Hematopoietic multipotent progenitor cell (in vitro differentiated cells): ENCODE results near the gene HSPA1L. TPM values are rescaled to one million over a fixed set of nuclear protein-coding genes. Genes with fewer than 3 reads are reported as not detected.

Experiments
- DNase-seq, 3 donors: peaks; one replicate each; pipeline ENCODE4 v3.0.0-alpha.2; 2011 to 2015; ENCODE audit warnings: low read depth in 2 of 3, low spot score in 2 of 3
- small RNA-seq: library from RNA; depleted of rRNA; stranded (forward); fragments of <200 nt; gene quantifications from one replicate; pipeline ENCODE3, GENCODE V24; 2012
- total RNA-seq: library from RNA; depleted of rRNA; stranded (reverse); fragments of >200 nt; gene quantifications from one replicate; pipeline ENCODE4 v1.2.3, GENCODE V29; 2012

HSPA1L gene
- total RNA-seq, 1 donor: 1.9 TPM

GRCh38 chr6:31768363-31769257 lies 46.5 kb downstream of the HSPA1L start:
- DNase-seq: no peak

GRCh38 chr6:31767096-31767645 lies 47.9 kb downstream of the HSPA1L start:
- no peak for DNase-seq

GRCh38 chr6:31765910-31766794 lies 48.9 kb downstream of the HSPA1L start:
- DNase-seq: no peak

GRCh38 chr6:31765559-31765909 lies 49.5 kb downstream of the HSPA1L start:
- no peak for DNase-seq

GRCh38 chr6:31764198-31764597 lies 50.9 kb downstream of the HSPA1L start:
- no peak for DNase-seq

- DNase-seq: no peak
These were observed 51.5 kb downstream of the HSPA1L start for GRCh38 chr6:31763619-31763940.

GRCh38 chr6:31762878-31763618 lies 52.0 kb downstream of the HSPA1L start:
- no peak for DNase-seq

- no peak for DNase-seq
These were observed 52.7 kb downstream of the HSPA1L start, which contains the start of gene SAPCD1 for GRCh38 chr6:31762356-31762755. SAPCD1 (plus strand) TSS chr6:31762656; CDS start chr6:31763055, 399 bp downstream.

- DNase-seq: no peak
These were observed 53.7 kb downstream of the HSPA1L start for GRCh38 chr6:31761343-31761742.

- DNase-seq: no peak
These were observed 54.3 kb downstream of the HSPA1L start for GRCh38 chr6:31760790-31761189.

Small RNA genes lying within 50 kb of the gene (small RNA-seq; reads per million reads assigned to genes)
- gene MSH5-SAPCD1 (not detected), gene RF00019 (not detected), gene SAPCD1 (not detected), gene SNORD48 (19.5 reads per million, percentile 94 among the genes with 10 or more reads in this experiment), gene SNORD52 (not detected)

Other genes starting within 250 kb of the HSPA1L start
- gene LTA, start 243.0 kb downstream of the HSPA1L start, total RNA-seq: under 0.01 TPM
- gene TNF, start 239.7 kb downstream of the HSPA1L start, total RNA-seq: 0.27 TPM
- 31.0 TPM for gene LTB, start 232.9 kb downstream of the HSPA1L start, total RNA-seq
- 74.9 TPM for gene LST1, start 229.0 kb downstream of the HSPA1L start, total RNA-seq
- gene NCR3, start 222.3 kb downstream of the HSPA1L start, total RNA-seq: 0.27 TPM
- gene AIF1, start 200.0 kb downstream of the HSPA1L start, total RNA-seq: 66.8 TPM
- gene PRRC2A, start 194.6 kb downstream of the HSPA1L start, total RNA-seq: 117 TPM
- 172 TPM for gene BAG6, start 162.6 kb downstream of the HSPA1L start, total RNA-seq
- 3.8 TPM for gene APOM, start 159.4 kb downstream of the HSPA1L start, total RNA-seq
- 19.1 TPM for gene C6orf47, start 154.5 kb downstream of the HSPA1L start, total RNA-seq
- 16.2 TPM for gene GPANK1, start 150.3 kb downstream of the HSPA1L start, total RNA-seq
- 232 TPM for gene CSNK2B, start 149.2 kb downstream of the HSPA1L start, total RNA-seq
- 7.8 TPM for gene LY6G5B, start 145.3 kb downstream of the HSPA1L start, total RNA-seq
- gene LY6G5C, start 134.2 kb downstream of the HSPA1L start, total RNA-seq: 3.5 TPM
- gene ABHD16A, start 112.0 kb downstream of the HSPA1L start, total RNA-seq: 75.4 TPM
- gene LY6G6F, start 108.4 kb downstream of the HSPA1L start, total RNA-seq: 0.54 TPM
- 1.6 TPM for gene LY6G6D, start 99.9 kb downstream of the HSPA1L start, total RNA-seq
- gene LY6G6C, start 93.5 kb downstream of the HSPA1L start, total RNA-seq: 0.54 TPM
- gene MPIG6B, start 91.9 kb downstream of the HSPA1L start, total RNA-seq: 7.8 TPM
- 223 TPM for gene DDAH2, start 86.0 kb downstream of the HSPA1L start, total RNA-seq
- gene CLIC1, start 78.8 kb downstream of the HSPA1L start, total RNA-seq: 794 TPM
- gene MSH5, start 75.3 kb downstream of the HSPA1L start, total RNA-seq: 32.3 TPM
- gene SAPCD1, start 52.6 kb downstream of the HSPA1L start, total RNA-seq: 0.27 TPM
- gene VWA7, start 38.0 kb downstream of the HSPA1L start, total RNA-seq: 2.4 TPM
- 52.0 TPM for gene VARS1, start 19.5 kb downstream of the HSPA1L start, total RNA-seq
- 70.6 TPM for gene LSM2, start 8.3 kb downstream of the HSPA1L start, total RNA-seq
- 358 TPM for gene HSPA1A, start 260 bp upstream of the HSPA1L start, total RNA-seq
- 303 TPM for gene HSPA1B, start 12.5 kb upstream of the HSPA1L start, total RNA-seq
- gene NEU1, start 47.5 kb upstream of the HSPA1L start, total RNA-seq: 51.7 TPM
- 0.81 TPM for gene SLC44A4, start 63.7 kb upstream of the HSPA1L start, total RNA-seq
- 128 TPM for gene EHMT2, start 82.4 kb upstream of the HSPA1L start, total RNA-seq
- gene ZBTB12, start 86.8 kb upstream of the HSPA1L start, total RNA-seq: 8.9 TPM
- gene C2, start 112.4 kb upstream of the HSPA1L start, total RNA-seq: 0.54 TPM
- 0.54 TPM for gene CFB, start 130.8 kb upstream of the HSPA1L start, total RNA-seq
- 44.7 TPM for gene NELFE, start 143.7 kb upstream of the HSPA1L start, total RNA-seq
- gene SKIC2, start 143.9 kb upstream of the HSPA1L start, total RNA-seq: 62.7 TPM
- gene DXO, start 156.9 kb upstream of the HSPA1L start, total RNA-seq: 36.4 TPM
- 5.9 TPM for gene C4A, start 166.8 kb upstream of the HSPA1L start, total RNA-seq
- 4.6 TPM for gene C4B, start 199.5 kb upstream of the HSPA1L start, total RNA-seq
- 0.27 TPM for gene CYP21A2, start 223.1 kb upstream of the HSPA1L start, total RNA-seq